Hematopoietic multipotent progenitor cell treated with erythropoietin and hydrocortisone succinate and interleukin-3 and kit ligand, for 8 days (in vitro differentiated cells): ENCODE data around the gene LTBP1.
A peak's percentile ranks its signal among the peaks of the same experiment; 100 is the strongest.

ENCODE experiments used
- DNase-seq: peaks from one replicate; pipeline ENCODE4 v3.0.0-alpha.2; 2015

LTBP1 gene

GRCh38 chr2:32931945-32932709, 14.6 kb upstream of the LTBP1 start:
- DNase-seq, result no peak

- DNase-seq, result no peak
These were observed 13.7 kb upstream of the LTBP1 start for GRCh38 chr2:32932825-32933755.

DNA sequence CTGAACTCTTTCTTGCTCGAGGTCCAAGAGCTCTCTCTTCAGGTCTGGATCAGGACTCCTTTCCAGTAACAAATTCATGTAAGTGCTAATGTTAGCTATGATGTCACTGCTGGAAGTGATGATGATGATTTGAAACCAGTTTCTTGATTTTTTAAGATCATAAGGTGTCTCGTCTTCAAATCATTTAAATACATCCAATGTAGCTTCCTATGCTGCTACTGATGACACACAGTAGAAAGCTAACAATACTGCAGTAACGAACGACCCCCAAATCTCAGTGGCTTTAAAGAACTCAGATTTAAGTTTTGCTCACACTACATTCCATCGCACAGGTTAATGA, 13.0 kb upstream of the LTBP1 start:
- DNase-seq, result no peak

- DNase-seq, result no peak
These were observed 8.9 kb upstream of the LTBP1 start for GRCh38 chr2:32937602-32938448.

- DNase-seq, result no peak
These were observed 7.8 kb upstream of the LTBP1 start for GRCh38 chr2:32938934-32939333.

DNA sequence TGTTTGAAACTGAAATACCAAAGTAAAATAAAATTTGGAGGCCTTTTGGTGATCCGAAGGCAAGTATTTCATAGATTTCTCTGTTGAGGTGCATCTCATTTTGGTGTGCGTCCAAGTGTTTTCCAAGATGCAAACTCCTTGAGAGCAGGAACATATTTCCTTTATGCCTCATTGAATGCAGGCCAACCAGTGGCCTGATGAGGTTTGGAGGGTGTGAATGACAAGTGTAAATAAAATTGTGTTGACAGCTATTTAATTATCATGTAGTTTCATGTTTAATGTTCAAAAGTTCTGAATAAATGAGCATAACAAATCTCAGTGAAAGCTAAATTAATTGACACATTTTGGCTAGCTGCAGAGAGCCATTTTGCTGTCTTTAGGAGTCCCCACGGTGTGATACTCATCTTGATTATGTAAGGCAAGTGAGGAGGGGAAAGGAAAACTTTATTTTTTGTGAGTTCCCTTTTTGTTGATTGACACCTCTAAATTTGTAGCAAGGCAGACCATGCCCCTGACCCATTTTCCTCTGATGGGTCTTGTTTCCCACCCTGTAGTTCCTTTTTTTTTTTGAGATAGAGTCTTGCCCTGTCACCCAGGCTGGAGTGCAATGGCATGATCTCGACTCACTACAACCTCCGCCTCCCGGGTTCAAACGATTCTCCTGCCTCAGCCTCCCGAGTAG, 6.3 kb upstream of the LTBP1 start:
- no peak for DNase-seq

DNA sequence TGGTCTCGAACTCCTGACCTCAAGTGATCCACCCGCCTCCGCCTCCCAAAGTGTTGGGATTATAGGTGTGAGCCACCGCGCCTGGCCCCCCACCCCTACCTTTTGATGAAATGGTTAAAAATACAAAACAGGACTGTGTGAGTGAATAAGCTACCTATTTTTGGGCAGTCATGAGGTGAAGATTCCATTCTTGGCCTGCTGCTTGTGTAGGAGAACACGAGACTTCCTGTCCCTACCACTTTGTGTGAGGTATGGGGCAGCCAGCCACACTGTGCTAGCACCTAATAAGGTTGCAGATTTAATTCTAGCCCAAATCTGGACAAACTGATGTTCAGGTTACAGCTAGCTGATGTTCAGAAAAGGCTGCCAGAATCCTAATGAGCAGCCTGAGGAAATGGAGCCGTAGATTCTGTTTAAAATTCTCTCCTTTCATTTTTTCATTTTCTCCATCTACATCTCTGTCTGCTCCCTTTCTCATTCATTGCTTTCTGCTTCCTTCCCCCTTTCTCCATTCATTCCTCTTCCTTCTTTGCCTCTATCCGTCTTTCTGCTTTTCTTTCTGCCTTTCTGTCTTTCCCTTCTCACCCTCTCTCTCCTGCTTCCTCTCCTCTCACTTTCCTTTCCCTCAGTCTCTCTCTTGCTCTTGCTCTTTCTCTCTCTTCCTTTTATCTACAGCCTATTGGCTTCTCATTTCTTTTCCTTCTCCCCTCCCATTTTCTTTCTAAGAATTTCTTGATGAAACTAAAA, 4.6 kb upstream of the LTBP1 start:
- no peak for DNase-seq

GRCh38 chr2:32942793-32943485, 3.8 kb upstream of the LTBP1 start:
- DNase-seq, result no peak

DNA sequence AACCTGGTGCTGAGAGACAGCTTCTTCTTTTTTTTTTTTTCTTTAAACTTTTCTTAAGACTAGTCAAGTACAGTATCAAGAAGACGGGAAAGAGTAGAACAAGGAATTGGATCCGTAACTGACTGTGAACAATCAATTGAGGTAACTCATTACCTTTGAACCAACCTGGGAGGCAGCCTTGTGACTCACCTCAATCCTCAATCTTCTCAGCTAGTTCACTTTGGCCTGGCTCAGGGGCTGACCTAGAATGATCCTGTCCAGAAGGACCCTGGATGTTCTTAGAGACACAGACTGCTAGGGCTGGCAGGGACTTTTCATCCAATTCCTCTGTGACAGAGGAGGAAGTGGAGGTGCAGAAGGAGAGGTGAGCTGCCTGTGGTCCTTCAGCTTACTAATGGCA, 1.5 kb upstream of the LTBP1 start:
- no peak for DNase-seq

- DNase-seq, result no peak
These were observed 327 bp downstream of the LTBP1 start for GRCh38 chr2:32947076-32947483.

DNA sequence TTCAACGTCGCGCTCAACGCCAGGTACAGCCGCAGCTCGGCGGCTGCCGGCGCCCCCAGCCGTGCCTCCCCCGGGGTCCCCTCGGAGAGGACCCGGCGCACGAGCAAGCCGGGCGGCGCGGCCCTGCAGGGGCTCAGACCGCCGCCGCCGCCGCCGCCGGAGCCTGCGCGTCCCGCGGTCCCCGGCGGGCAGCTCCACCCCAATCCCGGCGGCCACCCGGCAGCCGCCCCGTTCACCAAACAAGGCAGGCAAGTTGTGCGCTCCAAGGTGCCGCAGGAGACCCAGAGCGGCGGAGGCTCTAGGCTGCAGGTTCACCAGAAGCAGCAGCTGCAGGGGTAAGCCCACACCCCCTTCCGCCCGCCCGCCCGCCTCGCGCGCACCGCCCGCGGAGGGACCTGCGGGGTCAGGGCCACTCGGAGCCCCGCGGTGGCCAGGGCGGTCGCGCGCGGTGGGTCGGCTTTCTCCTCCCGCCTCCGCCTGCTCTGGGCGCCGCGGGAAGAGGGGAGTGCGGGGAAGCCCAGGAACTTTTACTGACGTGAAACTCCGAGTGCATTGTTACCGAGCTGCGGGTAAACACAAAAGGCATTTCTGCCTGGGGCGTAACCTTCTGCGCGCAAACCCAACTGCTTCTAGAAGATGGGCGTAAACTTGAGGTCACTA, 861 bp downstream of the LTBP1 start:
- DNase-seq, result peak; percentile 47

- no peak for DNase-seq
These were observed 1.5 kb downstream of the LTBP1 start for GRCh38 chr2:32948266-32948665.

GRCh38 chr2:32949260-32949659, 2.5 kb downstream of the LTBP1 start:
- DNase-seq, result no peak

GRCh38 chr2:32951672-32952071, 4.9 kb downstream of the LTBP1 start:
- no peak for DNase-seq

DNA sequence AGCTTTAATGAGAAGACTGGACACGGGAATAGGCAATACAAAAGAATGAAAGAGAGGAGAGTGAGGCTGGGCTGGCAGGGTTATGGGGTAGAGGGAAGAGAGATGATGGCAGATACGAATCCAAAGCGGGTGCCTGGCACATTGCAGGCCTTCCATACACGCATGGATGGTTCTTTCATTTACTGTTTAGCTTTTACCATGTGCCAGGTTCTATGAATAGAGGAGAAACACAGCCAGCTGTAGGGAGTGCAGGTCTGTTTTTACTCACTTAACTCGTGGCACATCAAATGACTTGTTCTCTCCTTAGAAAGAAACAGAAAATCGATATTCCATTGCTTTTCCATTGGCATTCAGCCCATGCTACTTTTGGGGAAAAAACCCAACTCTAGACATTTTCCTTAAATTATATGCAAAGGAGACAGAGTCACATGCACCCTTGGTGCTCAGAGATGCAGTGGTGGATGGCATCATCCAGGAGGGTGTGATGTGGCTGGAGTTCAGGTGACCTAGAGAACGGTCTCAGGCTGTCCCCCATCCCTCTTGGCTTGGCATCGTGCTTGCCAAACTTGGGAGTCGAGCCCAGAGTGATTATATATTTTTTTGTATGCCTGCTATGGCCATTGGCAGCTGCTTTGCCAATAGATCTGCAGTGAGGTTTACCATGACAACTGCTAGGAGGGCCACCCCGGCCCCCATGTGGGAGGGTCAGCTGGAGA, 6.2 kb downstream of the LTBP1 start:
- DNase-seq, result no peak

- DNase-seq, result no peak
These were observed 7.5 kb downstream of the LTBP1 start for GRCh38 chr2:32954206-32954605.

- no peak for DNase-seq
These were observed 12.1 kb downstream of the LTBP1 start for GRCh38 chr2:32958821-32959220.

DNA sequence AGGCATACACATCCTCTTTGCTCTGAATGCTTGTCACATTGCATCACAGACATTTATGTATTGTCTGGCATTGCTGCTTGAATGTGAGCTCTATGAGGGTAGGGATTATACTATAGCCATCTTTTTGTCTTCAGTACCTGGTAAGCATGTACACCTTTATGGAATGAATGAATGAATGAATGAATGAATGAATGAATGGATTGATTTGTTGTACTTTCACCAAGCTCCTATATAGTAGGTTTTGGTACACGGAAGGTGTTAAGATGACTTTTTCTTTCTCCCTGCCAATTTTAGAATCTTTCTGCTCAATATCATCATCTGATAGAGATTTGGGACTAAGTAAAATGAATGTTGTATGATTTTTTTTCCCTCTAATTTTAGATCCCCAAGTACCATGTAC, 13.5 kb downstream of the LTBP1 start:
- DNase-seq, result no peak

DNA sequence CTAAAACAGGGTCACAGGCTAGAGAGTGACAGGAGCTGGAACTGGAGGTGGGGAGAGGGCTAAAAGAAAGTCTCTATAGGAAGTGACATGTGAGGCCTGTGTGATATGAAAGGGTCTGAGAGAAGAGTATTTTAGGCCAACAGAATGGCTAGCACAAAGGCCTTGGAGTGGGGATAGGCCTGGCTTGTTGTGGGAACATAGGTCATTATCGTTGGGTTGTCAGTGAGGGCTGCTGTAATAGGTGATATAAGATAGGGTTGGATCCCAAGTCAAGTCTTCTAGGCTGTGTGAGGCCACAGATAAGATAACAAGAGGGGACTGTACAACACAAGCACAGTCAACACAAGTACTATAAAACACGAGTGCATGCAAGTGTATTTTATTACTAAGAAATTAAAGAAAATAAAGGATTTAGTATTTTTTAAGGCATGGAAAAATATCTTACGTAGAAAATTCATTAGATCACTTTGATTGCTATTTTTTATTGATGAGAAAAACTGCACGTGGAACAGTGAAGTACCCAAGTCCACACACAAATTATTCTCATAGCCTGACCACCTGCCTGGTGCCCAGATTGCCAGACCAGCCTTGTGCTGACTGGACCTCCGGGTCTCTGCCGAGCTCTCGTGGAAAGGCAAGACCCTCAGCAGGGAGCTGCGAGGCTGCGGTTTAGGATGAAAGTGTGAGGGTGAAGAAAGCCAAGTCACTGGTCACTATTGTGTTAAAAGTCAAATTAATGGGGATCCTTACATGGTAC, 14.1 kb downstream of the LTBP1 start:
- DNase-seq, result peak; percentile 94
